Natural killer cell (primary cell): Measurements from ENCODE around the gene SMC5. TPM values are rescaled to one million over a fixed set of nuclear protein-coding genes. Genes with fewer than 3 reads are reported as not detected.

Experiments used
- ATAC-seq, 3 donors: fragments of 150-1000 bp in 2 of 3; fragments of 200-7000 bp in 1 of 3; cut with Tn5 transposase; 1 replicate in 1 of 3; 2 replicates in 2 of 3; pipeline ENCODE4 v1.10.0; 2021; ENCODE audit warnings: mild to moderate bottlenecking in 2 of 3, moderate library complexity in 2 of 3
- DNase-seq, 2 donors: peaks; one replicate each; pipeline versions ENCODE4 v3.0.0 to v3.0.0-alpha.2; 2013 to 2021; ENCODE audit warnings: mixed read lengths in 1 of 2
- H3K27ac ChIP-seq: one replicate; pipeline ENCODE4 v1.5.1; 2013; ENCODE audit warnings: mild to moderate bottlenecking, low read length
- H3K27me3 ChIP-seq: one replicate; pipeline ENCODE4 v1.6.1; 2013; ENCODE audit warnings: low read length; ENCODE audit not compliant: control insufficient read depth, insufficient read depth
- H3K36me3 ChIP-seq: one replicate; pipeline ENCODE4 v1.6.1; 2013; ENCODE audit warnings: low read length; ENCODE audit not compliant: control insufficient read depth, insufficient read depth
- H3K4me1 ChIP-seq: one replicate; pipeline ENCODE4 v1.6.1; 2013; ENCODE audit warnings: low read length; ENCODE audit not compliant: control insufficient read depth, insufficient read depth
- H3K4me3 ChIP-seq: one replicate; pipeline ENCODE4 v1.5.1; 2013; ENCODE audit warnings: low read length
- H3K9me3 ChIP-seq: one replicate; pipeline ENCODE4 v1.6.1; 2013; ENCODE audit warnings: low read length; ENCODE audit not compliant: control insufficient read depth, insufficient read depth
- H3K27ac Mint-ChIP-seq, 2 donors: one replicate each; pipeline ENCODE4 v1.8.0; 2022; ENCODE audit warnings: mild to moderate bottlenecking in 2 of 2, mixed read lengths in 2 of 2, moderate library complexity in 1 of 2
- H3K27me3 Mint-ChIP-seq, 2 donors: one replicate each; pipeline ENCODE4 v1.8.0; 2022; ENCODE audit warnings: low read depth in 2 of 2, mixed read lengths in 2 of 2
- H3K36me3 Mint-ChIP-seq: one replicate; pipeline ENCODE4 v1.8.0; 2022; ENCODE audit warnings: mixed read lengths
- H3K4me1 Mint-ChIP-seq, 2 donors: one replicate each; pipeline ENCODE4 v1.8.0; 2022; ENCODE audit warnings: mixed read lengths in 2 of 2
- H3K4me3 Mint-ChIP-seq: one replicate; pipeline ENCODE4 v1.8.0; 2022; ENCODE audit warnings: mild to moderate bottlenecking, moderate library complexity, mixed read lengths
- H3K9me3 Mint-ChIP-seq, 2 donors: one replicate each; pipeline ENCODE4 v1.8.0; 2022; ENCODE audit warnings: mixed read lengths in 2 of 2
- WGBS: methylation state at CpG from one replicate; pipeline ENCODE4 v1.1.7; 2013; ENCODE audit warnings: missing lambda C conversion rate; ENCODE audit not compliant: insufficient coverage; 5-methylcytosine and 5-hydroxymethylcytosine counted together
- intact Hi-C: fragments of 100-400 bp; cut with micrococcal nuclease; formaldehyde crosslinking; loops from one replicate; pipeline ENCODE4 v1.14.2; 2022
- total RNA-seq, 4 donors: library from RNA; stranded (reverse); fragments of 120-200 nt in 1 of 4; gene quantifications; one replicate each; pipeline versions ENCODE4 v1.2.3 to v1.2.4, GENCODE V29; 2013 to 2022
- TF ChIP-seq, protein P1 (sequence below): fragments of 200-600 bp; IDR thresholded peaks from one replicate; pipeline ENCODE4 v1.8.0; 2022; ENCODE audit warnings: antibody characterized with exemption

Gene SMC5
- total RNA-seq, 3 donors from 2014 or later (not counting 1 experiment from before 2014, with no cell fraction given) = 35.0 to 41.0 (median 40.9) TPM

- TF ChIP-seq, protein P1, sequence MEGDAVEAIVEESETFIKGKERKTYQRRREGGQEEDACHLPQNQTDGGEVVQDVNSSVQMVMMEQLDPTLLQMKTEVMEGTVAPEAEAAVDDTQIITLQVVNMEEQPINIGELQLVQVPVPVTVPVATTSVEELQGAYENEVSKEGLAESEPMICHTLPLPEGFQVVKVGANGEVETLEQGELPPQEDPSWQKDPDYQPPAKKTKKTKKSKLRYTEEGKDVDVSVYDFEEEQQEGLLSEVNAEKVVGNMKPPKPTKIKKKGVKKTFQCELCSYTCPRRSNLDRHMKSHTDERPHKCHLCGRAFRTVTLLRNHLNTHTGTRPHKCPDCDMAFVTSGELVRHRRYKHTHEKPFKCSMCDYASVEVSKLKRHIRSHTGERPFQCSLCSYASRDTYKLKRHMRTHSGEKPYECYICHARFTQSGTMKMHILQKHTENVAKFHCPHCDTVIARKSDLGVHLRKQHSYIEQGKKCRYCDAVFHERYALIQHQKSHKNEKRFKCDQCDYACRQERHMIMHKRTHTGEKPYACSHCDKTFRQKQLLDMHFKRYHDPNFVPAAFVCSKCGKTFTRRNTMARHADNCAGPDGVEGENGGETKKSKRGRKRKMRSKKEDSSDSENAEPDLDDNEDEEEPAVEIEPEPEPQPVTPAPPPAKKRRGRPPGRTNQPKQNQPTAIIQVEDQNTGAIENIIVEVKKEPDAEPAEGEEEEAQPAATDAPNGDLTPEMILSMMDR = no peak
- Mint-ChIP-seq H3K27me3 (no peaks in the 10 kb centered on the region), H3K27ac (peak overlapping the region in 1 of 2 donors; percentile 50), H3K4me3 (no peak overlapping the region), H3K4me1 (peaks cover 55 to 62% of the 10 kb centered on the region in 2 donors), H3K36me3 (no peaks in the 10 kb centered on the region), H3K9me3 (no peaks in the 10 kb centered on the region)
- H3K27ac ChIP-seq = no peak overlapping the region
- no peaks in the 10 kb centered on the region for H3K36me3 ChIP-seq
- peaks cover 23% of the 10 kb centered on the region for H3K4me1 ChIP-seq
- no peak overlapping the region for H3K4me3 ChIP-seq
- 90% methylated on average over 4 of the region's 4 CpGs for whole genome bisulfite sequencing
- DNase-seq (no peak), ATAC-seq (no peak)
- intact Hi-C loops = no loop called here
- H3K27me3 ChIP-seq = no peaks in the 10 kb centered on the region
- H3K9me3 ChIP-seq = no peaks in the 10 kb centered on the region
Observed at GRCh38 chr9:70403618-70404025, 144.8 kb downstream of the SMC5 start.

- H3K27ac Mint-ChIP-seq = peak overlapping the region in 1 of 2 donors; percentile 50
Observed at GRCh38 chr9:70404261-70404660, 145.5 kb downstream of the SMC5 start.

More at GRCh38 chr9:70404261-70404660, 145.5 kb downstream of the SMC5 start:
- WGBS = no CpG with 5 or more reads among the region's 2 CpGs
- peaks cover 49 to 56% of the 10 kb centered on the region in 2 donors for H3K4me1 Mint-ChIP-seq
- no peak overlapping the region for H3K4me3 ChIP-seq
- intact Hi-C loops = no loop called here
- H3K9me3 Mint-ChIP-seq = no peaks in the 10 kb centered on the region
- no peaks in the 10 kb centered on the region for H3K36me3 Mint-ChIP-seq
- no peak for DNase-seq
- ATAC-seq = no peak
- H3K27ac ChIP-seq = no peak overlapping the region
- peaks cover 17% of the 10 kb centered on the region for H3K4me1 ChIP-seq
- no peaks in the 10 kb centered on the region for H3K36me3 ChIP-seq
- no peaks in the 10 kb centered on the region for H3K27me3 ChIP-seq
- TF ChIP-seq, protein P1 = no peak
- H3K27me3 Mint-ChIP-seq = no peaks in the 10 kb centered on the region
- H3K9me3 ChIP-seq = no peaks in the 10 kb centered on the region
- H3K4me3 Mint-ChIP-seq = no peak overlapping the region

Other genes starting within 250 kb of the SMC5 start
- gene MAMDC2, start 215.1 kb upstream of the SMC5 start, total RNA-seq = under 1 TPM in 2 of 3 donors, not detected in 1; 0.10 to 0.32 TPM
- gene KLF9, start 155.7 kb downstream of the SMC5 start, total RNA-seq = 10 to 100 TPM; 47.7 to 79.3 (median 51.2) TPM